Measurements from ENCODE around the gene SCP2. TPM values are rescaled to one million over a fixed set of nuclear protein-coding genes. Genes with fewer than 3 reads are reported as not detected.

The SCP2 gene
- polyA plus RNA-seq, 2 of the 4 experiments (the other 2 are of a cell fraction) = 79.0 to 124 TPM

- ChIA-PET CTCF (interaction anchor here (1.3 to 1.5 kb wide), 2 partner anchors 12 to 477 kb away, joined by 3 to 4 read pairs; no protein-coding TSS in a partner anchor), POLR2A (no interaction called here)
- Histone ChIP-seq H3K4me1 (no peaks in the 10 kb centered on the region), H3K4me3 (no peak overlapping the region), H3K9me3 (no peaks in the 10 kb centered on the region), H3K27ac (no peak overlapping the region), H3K4me2 (no peak overlapping the region)
- FAIRE-seq (no peak), ATAC-seq (no peak), DNase-seq (ENCODE audit: low read depth in 1 of 2, low spot score in 1 of 2) (no peak)
- WGBS (ENCODE audit: missing lambda C conversion rate) = 87% methylated on average over 7 of the region's 10 CpGs
- TF ChIP-seq KDM1A (IDR thresholded peaks at IDR 0.05; ENCODE audit: low read depth) (no peak), CHD2 (IDR thresholded peaks at IDR 0.05; ENCODE audit: low read length, partially characterized antibody) (no peak), CBX2 (IDR thresholded peaks at IDR 0.05; ENCODE audit: borderline replicate concordance, low read depth) (no peak), RFX5 (IDR thresholded peaks at IDR 0.05) (no peak), REST (IDR thresholded peaks at IDR 0.05) (no peak)
These were observed 10.7 kb upstream of the SCP2 start for GRCh38 chr1:52916241-52916975.

- WGBS (ENCODE audit: missing lambda C conversion rate) = 92% methylated on average over 7 of the region's 7 CpGs
- Histone ChIP-seq H3K9me3 (no peaks in the 10 kb centered on the region), H3K4me3 (no peak overlapping the region), H3K27ac (no peak overlapping the region), H3K4me2 (no peak overlapping the region), H3K4me1 (peaks cover 3% of the 10 kb centered on the region; the same call in 1 of the 3 replicates)
- FAIRE-seq = no peak
- TF ChIP-seq HEYL (CRISPR knock-in tag; IDR thresholded peaks at IDR 0.05) = no peak
- TF ChIP-seq HOXA7 (CRISPR knock-in tag; IDR thresholded peaks at IDR 0.05) = no peak
- TF ChIP-seq GATA3 (IDR thresholded peaks at IDR 0.05; ENCODE audit: borderline replicate concordance) = no peak
- no peak for TF ChIP-seq CEBPB (IDR thresholded peaks at IDR 0.05)
- no peak for TF ChIP-seq USF2 (IDR thresholded peaks at IDR 0.05)
- no peak for TF ChIP-seq HOXB13 (CRISPR knock-in tag; IDR thresholded peaks at IDR 0.05; ENCODE audit: low read depth)
- no peak for ATAC-seq
- ChIA-PET CTCF (interaction anchor here (0.6 to 1.5 kb wide), 4 partner anchors 12 to 476 kb away, joined by 3 to 4 read pairs (median 4); no protein-coding TSS in a partner anchor), POLR2A (no interaction called here)
- no peak for DNase-seq (ENCODE audit: low read depth in 1 of 2, low spot score in 1 of 2)
These were observed 9.9 kb upstream of the SCP2 start for GRCh38 chr1:52917156-52917555.

GRCh38 chr1:52917581-52917980 lies 9.5 kb upstream of the SCP2 start:
- no peak for ATAC-seq
- Histone ChIP-seq H3K4me3 (no peak overlapping the region), H3K4me2 (no peak overlapping the region), H3K27ac (no peak overlapping the region), H3K9me3 (no peaks in the 10 kb centered on the region), H3K4me1 (peaks cover 5% of the 10 kb centered on the region; the same call in 1 of the 3 replicates)
- ChIA-PET POLR2A (no interaction called here), CTCF (interaction anchor here (0.6 to 1.5 kb wide), 4 partner anchors 13 to 476 kb away, joined by 3 to 4 read pairs (median 4); no protein-coding TSS in a partner anchor)
- TF ChIP-seq ZC3H11A (IDR thresholded peaks at IDR 0.05) (no peak), ZNF302 (CRISPR knock-in tag; IDR thresholded peaks at IDR 0.05) (no peak), FOSL2 (IDR thresholded peaks at IDR 0.05) (no peak), FOSL2 (CRISPR knock-in tag; IDR thresholded peaks at IDR 0.05) (no peak), CTCF (IDR thresholded peaks at IDR 0.05) (no peak), NR3C1 (IDR thresholded peaks at IDR 0.05) (no peak), POLR2AphosphoS2 (conservative IDR thresholded peaks at IDR 0.05; ENCODE audit: low read length) (no peak), RNF2 (IDR thresholded peaks at IDR 0.05; ENCODE audit: borderline replicate concordance, low read depth) (no peak), REST (IDR thresholded peaks at IDR 0.05) (no peak), EP300 (IDR thresholded peaks at IDR 0.05) (no peak), JUN (IDR thresholded peaks at IDR 0.05) (no peak), HOXA7 (CRISPR knock-in tag; IDR thresholded peaks at IDR 0.05) (no peak), CHD4 (IDR thresholded peaks at IDR 0.05; ENCODE audit: borderline replicate concordance) (no peak), KDM1A (IDR thresholded peaks at IDR 0.05; ENCODE audit: low read depth) (no peak)
- no peak for DNase-seq (ENCODE audit: low read depth in 1 of 2, low spot score in 1 of 2)
- WGBS (ENCODE audit: missing lambda C conversion rate) = 100% methylated on average over 1 of the region's 1 CpG
- FAIRE-seq = no peak
